HEK293 (cell line): Measurements from ENCODE around the gene BTBD9.

Experiments
- CTCF ChIA-PET: fragments of 350-600 bp; formaldehyde crosslinking; extraction: SDS; loops from one replicate; lab custom pipeline; 2021; ENCODE audit warnings: antibody characterized with exemption; lab: Yijun Ruan, JAX
- POLR2A ChIA-PET: fragments of 300-600 bp; formaldehyde crosslinking; extraction: SDS; loops from one replicate; lab custom pipeline; 2020; ENCODE audit warnings: antibody characterized with exemption, inconsistent platforms; lab: Yijun Ruan, JAX
- H3K27ac ChIP-seq: fragments of 200-500 bp; sonication (Bioruptor generic); 2 replicates; pipeline ENCODE4 v1.5.1; 2014; ENCODE audit warnings: low read depth, low read length, control low read depth, inconsistent platforms; ENCODE audit errors: extremely low read depth
- H3K36me3 ChIP-seq, 2 experiments: fragments of 200-500 bp in 1 of 2; sonication (Bioruptor generic) in 1 of 2; 1 replicate in 1 of 2; 2 replicates in 1 of 2; pipeline ENCODE4 v1.5.1; 2014 to 2017; ENCODE audit warnings: inconsistent platforms in 2 of 2, low read length in 2 of 2; ENCODE audit not compliant: control insufficient read depth in 2 of 2, insufficient read depth in 1 of 2
- H3K4me1 ChIP-seq: fragments of 200-500 bp; sonication (Bioruptor generic); 2 replicates; pipeline ENCODE4 v1.5.1; 2014; ENCODE audit warnings: mild to moderate bottlenecking, low read length, inconsistent platforms; ENCODE audit not compliant: control insufficient read depth, insufficient read depth
- H3K4me3 ChIP-seq: 2 replicates; pipeline ENCODE4 v1.5.1; 2011; ENCODE audit warnings: low read depth, mild to moderate bottlenecking, control low read depth, low read length, moderate library complexity
- H3K9me3 ChIP-seq: fragments of 200-500 bp; sonication (Bioruptor generic); 2 replicates; pipeline ENCODE4 v1.5.1; 2014; ENCODE audit warnings: low read depth, low read length, inconsistent platforms; ENCODE audit not compliant: control insufficient read depth, insufficient read depth
- FEZF1 ChIP-seq: fragments of 450-650 bp; formaldehyde crosslinking; IDR thresholded peaks from 2 replicates; pipeline ENCODE4 v1.5.1; 2016; ENCODE audit warnings: missing biosample characterization, missing genetic modification characterization
- INSM2 ChIP-seq: fragments of 450-650 bp; formaldehyde crosslinking; IDR thresholded peaks from 2 replicates; pipeline ENCODE4 v1.5.1; 2016; ENCODE audit warnings: missing biosample characterization, missing genetic modification characterization
- PRDM2 ChIP-seq: fragments of 450-650 bp; formaldehyde crosslinking; IDR thresholded peaks from 2 replicates; pipeline ENCODE4 v1.5.1; 2016; ENCODE audit warnings: missing biosample characterization, missing genetic modification characterization, borderline replicate concordance
- ZBTB11 ChIP-seq: fragments of 450-650 bp; formaldehyde crosslinking; conservative IDR thresholded peaks from 2 replicates; pipeline ENCODE4 v1.5.1; 2016; ENCODE audit warnings: low read depth, missing biosample characterization, missing genetic modification characterization
- ZBTB17 ChIP-seq: fragments of 450-650 bp; formaldehyde crosslinking; IDR thresholded peaks from 2 replicates; pipeline ENCODE4 v1.5.1; 2016; ENCODE audit warnings: missing biosample characterization, missing genetic modification characterization
- ZBTB20 ChIP-seq: fragments of 450-650 bp; formaldehyde crosslinking; IDR thresholded peaks from 2 replicates; pipeline ENCODE4 v1.5.1; 2016; ENCODE audit warnings: missing biosample characterization, missing genetic modification characterization
- ZFHX2 ChIP-seq: fragments of 450-650 bp; formaldehyde crosslinking; conservative IDR thresholded peaks from 2 replicates; pipeline ENCODE4 v1.5.1; 2016; ENCODE audit warnings: missing biosample characterization, missing genetic modification characterization
- ZNF114 ChIP-seq: fragments of 450-650 bp; formaldehyde crosslinking; IDR thresholded peaks from 2 replicates; pipeline ENCODE4 v1.5.0; 2017; ENCODE audit warnings: missing biosample characterization, missing genetic modification characterization
- ZNF350 ChIP-seq: fragments of 450-650 bp; formaldehyde crosslinking; IDR thresholded peaks from 2 replicates; pipeline ENCODE4 v1.5.0; 2017; ENCODE audit warnings: missing biosample characterization, mild to moderate bottlenecking, missing genetic modification characterization
- ZNF48 ChIP-seq: fragments of 450-650 bp; formaldehyde crosslinking; IDR thresholded peaks from 2 replicates; pipeline ENCODE4 v1.5.1; 2016; ENCODE audit warnings: missing biosample characterization, missing genetic modification characterization
- ZNF585B ChIP-seq: fragments of 450-650 bp; formaldehyde crosslinking; IDR thresholded peaks from 2 replicates; pipeline ENCODE4 v1.5.1; 2016; ENCODE audit warnings: missing biosample characterization, missing genetic modification characterization
- ZNF610 ChIP-seq: fragments of 450-650 bp; formaldehyde crosslinking; IDR thresholded peaks from 2 replicates; pipeline ENCODE4 v1.5.1; 2016; ENCODE audit warnings: missing biosample characterization, missing genetic modification characterization, borderline replicate concordance
- ZNF692 ChIP-seq: fragments of 450-650 bp; formaldehyde crosslinking; IDR thresholded peaks from 2 replicates; pipeline ENCODE4 v1.5.1; 2016; ENCODE audit warnings: missing biosample characterization, missing genetic modification characterization
- ZNF707 ChIP-seq: fragments of 450-650 bp; formaldehyde crosslinking; IDR thresholded peaks from 2 replicates; pipeline ENCODE4 v1.5.1; 2016; ENCODE audit warnings: missing biosample characterization, missing genetic modification characterization

BTBD9 gene

GRCh38 chr6:38417521-38417920 lies 222.2 kb downstream of the BTBD9 start (continued):
- TF ChIP-seq ZBTB11 (tag by site-specific recombination): no peak

GRCh38 chr6:38415231-38416005 lies 224.3 kb downstream of the BTBD9 start:
- ChIA-PET CTCF (no interaction called here), POLR2A (no interaction called here)
- no peak overlapping the region for H3K27ac ChIP-seq
- no peaks in the 10 kb centered on the region for H3K9me3 ChIP-seq
- no peaks in the 10 kb centered on the region; a peak in 1 of 3 replicates for H3K36me3 ChIP-seq
- no peak for TF ChIP-seq PRDM2 (tag by site-specific recombination)
- TF ChIP-seq, all 188 proteins: peak for 0
- Histone ChIP-seq H3K4me1 (no peaks in the 10 kb centered on the region), H3K4me3 (no peak overlapping the region)

- no peaks in the 10 kb centered on the region for H3K36me3 ChIP-seq
- H3K27ac ChIP-seq: no peak overlapping the region
- no peaks in the 10 kb centered on the region for H3K4me1 ChIP-seq
- CTCF ChIA-PET: no interaction called here
- no peak overlapping the region for H3K4me3 ChIP-seq
- TF ChIP-seq FEZF1: no peak
- no peak for TF ChIP-seq ZNF692 (tag by site-specific recombination)
- no peak for TF ChIP-seq ZNF350 (tag by site-specific recombination)
- TF ChIP-seq ZBTB20 (tag by site-specific recombination): no peak
- TF ChIP-seq ZNF585B (tag by site-specific recombination): no peak
- no peak for TF ChIP-seq INSM2 (tag by site-specific recombination)
- no peak for TF ChIP-seq ZFHX2 (tag by site-specific recombination)
- no peak for TF ChIP-seq ZNF610
- no peak for TF ChIP-seq ZBTB17 (tag by site-specific recombination)
- no peak for TF ChIP-seq ZNF114 (tag by site-specific recombination)
- no peak for TF ChIP-seq ZNF707
- no peak for TF ChIP-seq ZNF48 (tag by site-specific recombination)
- POLR2A ChIA-PET: no interaction called here
- H3K9me3 ChIP-seq: no peaks in the 10 kb centered on the region
Measured at GRCh38 chr6:38413102-38413800, 226.5 kb downstream of the BTBD9 start.
